Esophagus squamous epithelium (tissue), 5 donors: ENCODE measurements around the gene NDFIP2. TPM values are rescaled to one million over a fixed set of nuclear protein-coding genes. Genes with fewer than 3 reads are reported as not detected.

Source experiments
- DNase-seq: peaks from one replicate; lab custom pipeline; 2025; lab: John Stamatoyannopoulos, UW
- H3K27ac ChIP-seq, 4 donors: fragments of 200-600 bp; sonication (generic); one replicate each; pipeline ENCODE4 v1.5.1; 2016 to 2019; ENCODE audit warnings: mild to moderate bottlenecking in 1 of 4
- H3K27me3 ChIP-seq, 4 donors: fragments of 200-600 bp; sonication (generic); 1 replicate in 3 of 4; 2 replicates in 1 of 4; pipeline versions ENCODE4 v1.5.1 to v1.6.0; 2017 to 2021; ENCODE audit warnings: antibody characterized with exemption in 1 of 4
- H3K36me3 ChIP-seq, 3 donors: fragments of 200-600 bp; sonication (generic); one replicate each; pipeline ENCODE4 v1.5.1; 2016 to 2019
- H3K4me1 ChIP-seq, 3 donors: fragments of 200-600 bp; sonication (generic); one replicate each; pipeline ENCODE4 v1.5.1; 2017 to 2019
- H3K4me3 ChIP-seq, 4 donors: fragments of 200-600 bp; sonication (generic); 1 replicate in 3 of 4; 2 replicates in 1 of 4; pipeline ENCODE4 v1.5.1; 2016 to 2019; ENCODE audit warnings: mild to moderate bottlenecking in 2 of 4, moderate library complexity in 1 of 4
- H3K9me3 ChIP-seq, 3 donors: fragments of 200-600 bp; sonication (generic); one replicate each; pipeline ENCODE4 v1.5.1; 2016 to 2019
- CTCF ChIP-seq, 6 experiments: fragments of 450-650 bp in 4 of 6; fragments of 200-600 bp in 2 of 6; sonication (generic) in 2 of 6; IDR thresholded peaks; one replicate each; pipeline ENCODE4 v1.5.1; 2016 to 2019; ENCODE audit warnings: antibody characterized with exemption in 6 of 6, mild to moderate bottlenecking in 4 of 6, moderate library complexity in 4 of 6
- POLR2A ChIP-seq, 4 donors: fragments of 450-650 bp; IDR thresholded peaks; one replicate each; pipeline ENCODE4 v1.6.1; 2017; ENCODE audit warnings: antibody characterized with exemption in 4 of 4, mild to moderate bottlenecking in 4 of 4, moderate library complexity in 3 of 4
- whole genome bisulfite sequencing, 2 donors: methylation state at CpG; one replicate each; pipeline ENCODE4 v1.1.5; 2018; 5-methylcytosine and 5-hydroxymethylcytosine counted together
- intact Hi-C: fragments of 100-400 bp; cut with DNase I; formaldehyde crosslinking; loops from one replicate; pipeline ENCODE4 v1.15.0; 2022
- total RNA-seq, 4 donors: library from RNA; depleted of rRNA; stranded (reverse); fragments of >200 nt; gene quantifications; one replicate each; pipeline ENCODE4 v1.1.0, GENCODE V29; 2016
- donor health status: DM: yes; HTN: yes; CAD: no.

The NDFIP2 gene
- total RNA-seq, 4 donors from 2014 or later, result 37.8 to 81.9 (median 54.8) TPM

- Histone ChIP-seq H3K9me3 (no peaks in the 10 kb centered on the region), H3K36me3 (no peaks in the 10 kb centered on the region), H3K27me3 (no peaks in the 10 kb centered on the region), H3K4me1 (no peaks in the 10 kb centered on the region), H3K27ac (no peak overlapping the region), H3K4me3 (no peak overlapping the region)
- TF ChIP-seq POLR2A (IDR thresholded peaks at IDR 0.05) (no peak), CTCF (IDR thresholded peaks at IDR 0.05) (no peak)
- intact Hi-C loops, result no loop called here
- DNase-seq, result no peak
- 85 to 91% methylated on average over 2 of the region's 2 CpGs for WGBS, 2 donors
These were observed 14.1 kb upstream of the NDFIP2 start for GRCh38 chr13:79466872-79467271.

- no peaks in the 10 kb centered on the region for H3K36me3 ChIP-seq
- no peaks in the 10 kb centered on the region for H3K4me1 ChIP-seq
- no peak overlapping the region for H3K27ac ChIP-seq
- 88 to 94% methylated on average over 1 of the region's 1 CpG for WGBS, 2 donors
- TF ChIP-seq CTCF (IDR thresholded peaks at IDR 0.05) (no peak), POLR2A (IDR thresholded peaks at IDR 0.05) (no peak)
- no peak overlapping the region for H3K4me3 ChIP-seq
- no peaks in the 10 kb centered on the region for H3K9me3 ChIP-seq
- no peaks in the 10 kb centered on the region for H3K27me3 ChIP-seq
- DNase-seq, result no peak
- intact Hi-C loops, result no loop called here
These were observed 12.6 kb upstream of the NDFIP2 start for GRCh38 chr13:79468402-79468801.

- intact Hi-C loops, result no loop called here
These were observed 12.1 kb upstream of the NDFIP2 start for GRCh38 chr13:79468819-79469218.

GRCh38 chr13:79469608-79470007 is 11.3 kb upstream of the NDFIP2 start:
- peaks cover 0 to under 1% (median 0%) of the 10 kb centered on the region in 3 donors for H3K9me3 ChIP-seq
- TF ChIP-seq CTCF (IDR thresholded peaks at IDR 0.05) (no peak), POLR2A (IDR thresholded peaks at IDR 0.05) (no peak)
- no peaks in the 10 kb centered on the region for H3K36me3 ChIP-seq
- H3K4me3 ChIP-seq, result no peak overlapping the region
- intact Hi-C loops, result no loop called here
- no peaks in the 10 kb centered on the region for H3K27me3 ChIP-seq
- H3K27ac ChIP-seq, result no peak overlapping the region
- H3K4me1 ChIP-seq, result no peaks in the 10 kb centered on the region
- no peak for DNase-seq
- whole genome bisulfite sequencing, 2 donors, result 76 to 86% methylated on average over 3 of the region's 3 CpGs

More at GRCh38 chr13:79468819-79469218, 12.1 kb upstream of the NDFIP2 start:
- no peak for DNase-seq
- Histone ChIP-seq H3K36me3 (no peaks in the 10 kb centered on the region), H3K4me3 (no peak overlapping the region), H3K27ac (no peak overlapping the region), H3K9me3 (no peaks in the 10 kb centered on the region), H3K4me1 (no peaks in the 10 kb centered on the region), H3K27me3 (no peaks in the 10 kb centered on the region)
- TF ChIP-seq POLR2A (IDR thresholded peaks at IDR 0.05), result no peak
- TF ChIP-seq CTCF (IDR thresholded peaks at IDR 0.05), result no peak
- WGBS, 2 donors, result 76 to 81% methylated on average over 3 of the region's 3 CpGs

GRCh38 chr13:79470666-79471065 is 10.3 kb upstream of the NDFIP2 start:
- H3K36me3 ChIP-seq, result no peaks in the 10 kb centered on the region
- intact Hi-C loops, result no loop called here
- H3K4me1 ChIP-seq, result no peaks in the 10 kb centered on the region
- WGBS, 2 donors, result 91 to 98% methylated on average over 2 of the region's 2 CpGs
- peaks cover 0 to 4% (median 0%) of the 10 kb centered on the region in 3 donors for H3K9me3 ChIP-seq
- H3K4me3 ChIP-seq, result no peak overlapping the region
- H3K27me3 ChIP-seq, result no peaks in the 10 kb centered on the region
- no peak for DNase-seq
- H3K27ac ChIP-seq, result no peak overlapping the region
- TF ChIP-seq POLR2A (IDR thresholded peaks at IDR 0.05), result no peak

GRCh38 chr13:79475569-79475968 is 5.4 kb upstream of the NDFIP2 start:
- Histone ChIP-seq H3K27me3 (no peaks in the 10 kb centered on the region), H3K27ac (no peak overlapping the region), H3K4me1 (peaks cover 0 to 13% (median 3%) of the 10 kb centered on the region in 3 donors), H3K36me3 (no peaks in the 10 kb centered on the region), H3K4me3 (no peak overlapping the region), H3K9me3 (peaks cover 0 to 4% (median 0%) of the 10 kb centered on the region in 3 donors)
- intact Hi-C loops, result no loop called here
- no peak for TF ChIP-seq CTCF (IDR thresholded peaks at IDR 0.05)
- no peak for TF ChIP-seq POLR2A (IDR thresholded peaks at IDR 0.05)
- DNase-seq, result no peak
- WGBS, 2 donors, result 94 to 100% methylated on average over 1 of the region's 1 CpG
